Vagina (tissue), 2 donors: Measurements from ENCODE around the gene LRRC51.

Experiments
- POLR2A ChIP-seq, 2 donors: fragments of 450-650 bp; IDR thresholded peaks; one replicate each; pipeline ENCODE4 v1.6.1; 2017; ENCODE audit warnings: antibody characterized with exemption in 2 of 2, mild to moderate bottlenecking in 2 of 2, moderate library complexity in 2 of 2
- TF ChIP-seq, protein P1 (sequence below), 3 experiments: fragments of 450-650 bp in 2 of 3; fragments of 200-600 bp in 1 of 3; sonication (generic) in 1 of 3; IDR thresholded peaks; one replicate each; pipeline ENCODE4 v1.5.1; 2017 to 2019; ENCODE audit warnings: antibody characterized with exemption in 3 of 3, mild to moderate bottlenecking in 2 of 3, moderate library complexity in 2 of 3

GRCh38 chr11:72070491-72070890 is 10.2 kb upstream of the LRRC51 start:
- TF ChIP-seq, protein P1, sequence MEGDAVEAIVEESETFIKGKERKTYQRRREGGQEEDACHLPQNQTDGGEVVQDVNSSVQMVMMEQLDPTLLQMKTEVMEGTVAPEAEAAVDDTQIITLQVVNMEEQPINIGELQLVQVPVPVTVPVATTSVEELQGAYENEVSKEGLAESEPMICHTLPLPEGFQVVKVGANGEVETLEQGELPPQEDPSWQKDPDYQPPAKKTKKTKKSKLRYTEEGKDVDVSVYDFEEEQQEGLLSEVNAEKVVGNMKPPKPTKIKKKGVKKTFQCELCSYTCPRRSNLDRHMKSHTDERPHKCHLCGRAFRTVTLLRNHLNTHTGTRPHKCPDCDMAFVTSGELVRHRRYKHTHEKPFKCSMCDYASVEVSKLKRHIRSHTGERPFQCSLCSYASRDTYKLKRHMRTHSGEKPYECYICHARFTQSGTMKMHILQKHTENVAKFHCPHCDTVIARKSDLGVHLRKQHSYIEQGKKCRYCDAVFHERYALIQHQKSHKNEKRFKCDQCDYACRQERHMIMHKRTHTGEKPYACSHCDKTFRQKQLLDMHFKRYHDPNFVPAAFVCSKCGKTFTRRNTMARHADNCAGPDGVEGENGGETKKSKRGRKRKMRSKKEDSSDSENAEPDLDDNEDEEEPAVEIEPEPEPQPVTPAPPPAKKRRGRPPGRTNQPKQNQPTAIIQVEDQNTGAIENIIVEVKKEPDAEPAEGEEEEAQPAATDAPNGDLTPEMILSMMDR (IDR thresholded peaks at IDR 0.05) = no peak
- TF ChIP-seq POLR2A (IDR thresholded peaks at IDR 0.05) = no peak
